ENCODE data around the gene SLFN5. TPM values are rescaled to one million over a fixed set of nuclear protein-coding genes. Genes with fewer than 3 reads are reported as not detected.
A peak's percentile ranks its signal among the peaks of the same experiment; 100 is the strongest.

The SLFN5 gene
- total RNA-seq, 2 experiments from 2014 or later, result 28.5 to 32.7 TPM

GRCh38 chr17:35254107-35254773 is 11.4 kb downstream of the SLFN5 start:
- Mint-ChIP-seq H3K9me3 (no peaks in the 10 kb centered on the region), H3K27ac (peak overlapping the region; percentile 88), H3K4me1 (ENCODE audit: low read depth) (peaks cover 89% of the 10 kb centered on the region), H3K4me3 (no peak overlapping the region), H3K27me3 (no peaks in the 10 kb centered on the region), H3K36me3 (ENCODE audit: low read depth) (peaks cover 90% of the 10 kb centered on the region)
- DNase-seq (peak in 2 of 14 experiments; percentile 59 to 60), ATAC-seq (ENCODE audit: poor library complexity) (no peak)
- H3K9me3 ChIP-seq (ENCODE audit: control insufficient read depth in 1 of 2, insufficient read depth in 1 of 2, low read length in 2 of 2), result peaks cover 0 to 5% of the 10 kb centered on the region in 2 experiments
- intact Hi-C loops (cut with DNase I, micrococcal nuclease), result no loop called here
- TF ChIP-seq CTCF (IDR thresholded peaks at IDR 0.05), result no peak
- ChIA-PET CTCF (interaction anchor here (0.7 kb wide), 1 partner anchor 359 kb away, joined by 3 read pairs; no protein-coding TSS in a partner anchor), POLR2A (interaction anchor here (0.6 kb wide), 1 partner anchor 166 kb away, joined by 3 read pairs; no protein-coding TSS in a partner anchor)
- peaks cover 52% of the 10 kb centered on the region for H3K36me3 ChIP-seq (ENCODE audit: insufficient read depth, low read length)
- peak overlapping the region in 1 of 2 donors; percentile 21 for H3K27ac ChIP-seq (ENCODE audit: low read depth in 1 of 2, low read length in 2 of 2)
- H3K4me3 ChIP-seq (ENCODE audit: low read length), result no peak overlapping the region
- H3K27me3 ChIP-seq (ENCODE audit: control insufficient read depth in 1 of 2, insufficient read depth in 2 of 2, low read length in 2 of 2), result no peaks in the 10 kb centered on the region
- peaks cover 72% of the 10 kb centered on the region for H3K4me1 ChIP-seq (ENCODE audit: insufficient read depth, low read length)

- TF ChIP-seq CTCF (IDR thresholded peaks at IDR 0.05), result no peak
These were observed 12.4 kb downstream of the SLFN5 start for GRCh38 chr17:35255316-35255715.

GRCh38 chr17:35256629-35257028 is 13.8 kb downstream of the SLFN5 start:
- Mint-ChIP-seq H3K9me3 (no peaks in the 10 kb centered on the region), H3K27me3 (no peaks in the 10 kb centered on the region), H3K27ac (peak overlapping the region; percentile 88), H3K4me1 (ENCODE audit: low read depth) (peaks cover 88% of the 10 kb centered on the region), H3K36me3 (ENCODE audit: low read depth) (peaks cover 90% of the 10 kb centered on the region), H3K4me3 (peak overlapping the region; percentile 57)
- Histone ChIP-seq H3K4me3 (ENCODE audit: low read length) (no peak overlapping the region), H3K4me1 (ENCODE audit: insufficient read depth, low read length) (peaks cover 79% of the 10 kb centered on the region), H3K36me3 (ENCODE audit: insufficient read depth, low read length) (peaks cover 66% of the 10 kb centered on the region), H3K27ac (ENCODE audit: low read depth in 1 of 2, low read length in 2 of 2) (no peak overlapping the region), H3K9me3 (ENCODE audit: control insufficient read depth in 1 of 2, insufficient read depth in 1 of 2, low read length in 2 of 2) (no peaks in the 10 kb centered on the region), H3K27me3 (ENCODE audit: control insufficient read depth in 1 of 2, insufficient read depth in 2 of 2, low read length in 2 of 2) (no peaks in the 10 kb centered on the region)
- intact Hi-C loops (cut with DNase I, micrococcal nuclease), result no loop called here
- DNase-seq, result peak in 1 of 14 experiments; percentile 57
- CTCF ChIA-PET, result interaction anchor here (1.0 to 1.5 kb wide), 4 partner anchors 39 to 283 kb away, joined by 3 to 6 read pairs (median 4); no protein-coding TSS in a partner anchor
- POLR2A ChIA-PET, result interaction anchor here (0.8 to 2.0 kb wide), 8 partner anchors 8 to 231 kb away, joined by 3 to 9 read pairs (median 4); partner anchors contain the start of gene SLFN5
- no peak for TF ChIP-seq CTCF (IDR thresholded peaks at IDR 0.05)
- ATAC-seq (ENCODE audit: poor library complexity), result peak; percentile 70

More at GRCh38 chr17:35255316-35255715, 12.4 kb downstream of the SLFN5 start:
- Mint-ChIP-seq H3K27ac (peak overlapping the region; percentile 88), H3K9me3 (no peaks in the 10 kb centered on the region), H3K4me3 (peak overlapping the region; percentile 6), H3K4me1 (ENCODE audit: low read depth) (peaks cover 90% of the 10 kb centered on the region), H3K27me3 (no peaks in the 10 kb centered on the region), H3K36me3 (ENCODE audit: low read depth) (peaks cover 91% of the 10 kb centered on the region)
- Histone ChIP-seq H3K4me1 (ENCODE audit: insufficient read depth, low read length) (peaks cover 77% of the 10 kb centered on the region), H3K4me3 (ENCODE audit: low read length) (no peak overlapping the region), H3K9me3 (ENCODE audit: control insufficient read depth in 1 of 2, insufficient read depth in 1 of 2, low read length in 2 of 2) (peaks cover 0 to 2% of the 10 kb centered on the region in 2 experiments), H3K36me3 (ENCODE audit: insufficient read depth, low read length) (peaks cover 53% of the 10 kb centered on the region), H3K27ac (ENCODE audit: low read depth in 1 of 2, low read length in 2 of 2) (no peak overlapping the region), H3K27me3 (ENCODE audit: control insufficient read depth in 1 of 2, insufficient read depth in 2 of 2, low read length in 2 of 2) (no peaks in the 10 kb centered on the region)
- CTCF ChIA-PET, result no interaction called here
- POLR2A ChIA-PET, result interaction anchor here (0.7 to 1.8 kb wide), 3 partner anchors 12 to 118 kb away, joined by 3 to 7 read pairs (median 5); partner anchors contain the start of genes SLFN11 and SLFN5
- DNase-seq (no peak), ATAC-seq (ENCODE audit: poor library complexity) (no peak)
- intact Hi-C loops (cut with DNase I, micrococcal nuclease), result no loop called here

Measured in CD4-positive, alpha-beta T cell (primary cell).